ENCODE results near the gene TEX44. TPM values are rescaled to one million over a fixed set of nuclear protein-coding genes. Genes with fewer than 3 reads are reported as not detected.

Gene TEX44
- total RNA-seq, 8 experiments from 2014 or later = 0.17 to 0.71 (median 0.31) TPM; not detected in 5

DNA sequence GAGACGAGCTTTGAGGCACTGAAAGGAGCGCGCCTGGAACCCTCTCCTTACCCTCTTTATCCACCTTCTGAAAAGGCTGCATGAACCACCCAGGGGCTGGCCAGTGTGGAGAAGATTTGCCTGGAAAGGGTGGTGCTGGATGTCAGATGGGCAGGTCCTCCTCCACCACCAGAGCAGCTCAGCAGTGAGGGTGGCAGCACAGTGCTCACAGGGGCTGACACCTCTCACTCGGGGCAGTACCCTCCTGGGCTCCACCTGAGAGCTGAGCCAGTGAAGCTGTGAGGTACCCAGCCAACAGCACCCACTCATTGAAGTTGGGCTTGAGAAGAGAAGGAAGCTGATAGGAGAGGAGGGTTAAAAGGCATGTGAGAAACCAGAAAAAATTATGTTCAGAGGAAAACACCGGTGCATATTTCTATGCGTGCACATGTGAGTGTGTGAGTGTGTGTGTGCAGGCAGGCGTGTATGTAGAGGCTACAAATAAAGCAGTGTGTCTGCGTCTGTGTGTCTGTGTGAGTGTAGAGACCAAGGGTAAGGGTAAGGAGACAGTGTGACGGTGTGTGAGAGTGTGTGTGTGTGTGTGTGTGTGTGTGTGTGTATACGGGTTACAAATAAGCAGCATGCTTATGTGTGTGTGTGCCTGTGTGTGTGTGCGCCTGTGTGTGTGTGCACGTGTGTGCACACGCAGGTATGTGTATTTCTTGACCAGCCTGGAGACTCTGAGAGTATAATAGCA, 40.7 kb downstream of the TEX44 start:
- WGBS, 10 experiments = 67 to 100% (median 99%) methylated on average over 1 to 8 of the region's 13 CpGs; no CpG with 5 or more reads in 2 of the 10 experiments
- in situ Hi-C loops (cut with MboI; ENCODE audit: low pct_unique_long_range_greater_than_20kb in 2 of 9, low sequenced_read_pairs in 9 of 9, unreplicated experiment in 9 of 9) = no loop called here
- Histone ChIP-seq H3K4me3 (no peak overlapping the region), H3K27ac (no peak overlapping the region), H3K4me1 (replicated peaks in 1 of 2) (no peaks in the 10 kb centered on the region)
- ATAC-seq (replicated peaks in 6 of 8) = peak in 4 of 8 experiments; percentile 14 to 84 (median 68)

DNA sequence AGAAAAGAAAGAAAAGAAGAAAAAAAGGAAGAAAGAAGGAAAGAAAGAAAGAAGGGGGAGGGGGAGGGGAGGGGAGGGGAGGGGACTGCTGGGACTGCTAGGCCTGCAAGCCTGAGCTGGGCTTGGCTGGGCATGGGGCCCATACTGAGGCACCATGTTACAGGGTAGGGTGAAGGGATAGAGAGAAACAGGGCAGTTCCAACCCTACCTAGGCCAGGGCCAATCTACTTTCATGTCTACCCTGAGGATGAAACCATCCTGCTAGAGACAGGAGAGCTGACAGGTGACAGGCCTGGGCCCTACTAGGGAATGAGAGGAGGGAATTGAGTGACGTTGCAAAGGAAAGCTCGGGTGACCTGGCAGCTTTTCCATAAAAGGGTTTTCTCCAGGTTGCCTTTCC, 41.7 kb downstream of the TEX44 start:
- in situ Hi-C loops (cut with MboI; ENCODE audit: low pct_unique_long_range_greater_than_20kb in 2 of 9, low sequenced_read_pairs in 9 of 9, unreplicated experiment in 9 of 9) = no loop called here
- H3K27ac ChIP-seq = no peak overlapping the region
- no peak overlapping the region for H3K4me3 ChIP-seq
- no peaks in the 10 kb centered on the region for H3K4me1 ChIP-seq (replicated peaks in 1 of 2)
- WGBS, 10 experiments = 80% methylated on average over 1 of the region's 2 CpGs; no CpG with 5 or more reads in 9 of the 10 experiments
- ATAC-seq (replicated peaks in 6 of 8) = peak in 2 of 8 experiments; percentile 19 to 30

DNA sequence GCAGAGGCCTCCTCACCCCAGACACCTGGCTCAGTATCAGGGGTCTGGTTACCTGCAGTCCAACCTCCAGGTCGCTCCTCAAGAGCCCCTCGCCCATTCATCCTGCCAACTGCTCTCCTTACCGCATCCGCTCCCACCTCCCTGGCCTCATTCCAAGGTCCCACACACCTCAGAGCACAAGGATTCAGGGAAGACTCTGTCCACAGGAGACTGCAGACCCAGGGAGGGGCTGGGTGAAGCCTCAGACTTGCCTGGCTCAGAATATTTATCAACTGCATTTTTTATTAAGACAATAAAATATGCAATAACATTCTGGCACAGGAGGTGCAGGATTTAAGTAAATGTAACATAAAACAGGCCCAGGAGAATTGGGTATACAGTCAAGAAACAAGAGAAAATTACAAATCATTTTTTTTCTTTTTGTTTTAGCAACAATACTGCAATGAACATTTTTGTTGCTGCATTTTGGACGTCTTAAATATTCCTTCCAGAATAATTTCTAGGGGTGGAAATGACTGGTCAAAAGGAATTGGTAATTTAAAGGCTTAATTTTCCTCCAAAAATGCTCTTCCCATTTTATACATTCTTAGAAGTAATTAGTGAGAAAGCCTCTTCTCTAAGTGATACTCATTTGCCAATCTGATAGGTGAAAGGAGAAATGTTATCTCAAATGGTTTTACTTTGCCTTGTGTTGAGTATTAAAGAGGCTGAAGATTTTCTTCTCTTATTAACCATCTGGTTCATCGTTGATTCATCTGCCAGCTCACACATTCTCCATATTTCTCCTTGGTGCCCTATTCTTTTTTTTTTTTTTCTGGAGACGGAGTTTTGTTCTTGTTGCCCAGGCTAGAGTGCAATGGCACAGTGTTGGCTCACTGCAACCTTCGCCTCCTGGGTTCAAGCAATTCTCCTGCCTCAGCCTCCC, 42.5 kb downstream of the TEX44 start:
- WGBS, 10 experiments = 0 to 100% (median 55%) methylated on average over 2 to 6 of the region's 8 CpGs
- in situ Hi-C loops (cut with MboI; ENCODE audit: low pct_unique_long_range_greater_than_20kb in 2 of 9, low sequenced_read_pairs in 9 of 9, unreplicated experiment in 9 of 9) = no loop called here
- Histone ChIP-seq H3K27ac (no peak overlapping the region), H3K4me1 (replicated peaks in 1 of 2) (no peaks in the 10 kb centered on the region), H3K4me3 (no peak overlapping the region)
- peak in 2 of 8 experiments; percentile 27 to 63 for ATAC-seq (replicated peaks in 6 of 8)

DNA sequence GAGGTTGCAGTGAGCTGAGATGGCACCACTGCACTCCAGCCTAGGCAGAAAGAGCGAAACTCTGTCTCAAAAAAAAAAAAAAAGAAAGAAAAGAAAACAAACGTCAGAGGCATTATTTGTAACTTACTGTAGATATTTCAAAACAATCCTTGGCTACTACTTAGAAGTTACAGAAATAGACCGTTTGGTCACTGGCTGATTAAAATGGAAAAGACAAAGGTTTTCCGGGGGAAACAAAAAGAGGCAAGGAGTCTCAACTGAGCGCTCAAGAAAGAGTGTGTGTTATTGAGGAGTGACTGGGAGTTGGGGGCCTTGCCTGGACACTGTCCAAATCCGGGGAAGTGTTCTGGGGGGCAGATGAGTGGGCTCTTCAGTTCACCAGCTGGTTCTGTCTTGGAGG, 47.6 kb downstream of the TEX44 start:
- no peak for ATAC-seq (replicated peaks in 6 of 8)

DNA sequence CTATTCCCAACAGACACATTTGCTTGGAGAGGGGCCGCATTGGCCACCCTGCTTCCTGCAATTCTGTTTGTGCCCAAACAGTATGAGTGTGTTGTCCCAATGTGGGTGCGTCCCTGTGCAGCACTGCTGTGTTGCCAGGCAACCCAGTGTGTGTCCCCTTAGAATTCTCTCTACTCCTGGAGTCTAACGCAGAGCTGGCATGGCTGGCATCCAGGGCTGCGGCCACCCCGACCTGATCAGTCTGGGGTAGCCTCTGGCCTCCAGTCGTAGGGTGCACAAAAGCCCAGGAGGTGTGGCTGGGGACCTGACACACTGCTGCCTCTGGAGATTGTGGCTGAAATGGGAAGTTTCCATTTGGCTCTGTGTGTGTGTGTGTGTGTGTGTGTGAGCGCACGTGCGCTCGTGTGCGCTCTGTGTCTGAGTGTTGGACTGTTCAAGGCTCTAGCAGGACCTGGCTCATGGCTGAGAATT, 48.0 kb downstream of the TEX44 start:
- in situ Hi-C loops (cut with MboI; ENCODE audit: low pct_unique_long_range_greater_than_20kb in 2 of 9, low sequenced_read_pairs in 9 of 9, unreplicated experiment in 9 of 9) = no loop called here
- WGBS, 10 experiments = 60 to 86% (median 69%) methylated on average over 1 to 6 of the region's 11 CpGs; no CpG with 5 or more reads in 4 of the 10 experiments
- peak; percentile 1 to 92 (median 16) for ATAC-seq (replicated peaks in 6 of 8)

More for the DNA sequence above, 47.6 kb downstream of the TEX44 start:
- peaks cover 10 to 20% of the 10 kb centered on the region in 2 donors for H3K4me1 ChIP-seq (replicated peaks in 1 of 2)
- in situ Hi-C loops (cut with MboI; ENCODE audit: low pct_unique_long_range_greater_than_20kb in 2 of 9, low sequenced_read_pairs in 9 of 9, unreplicated experiment in 9 of 9) = no loop called here
- H3K4me3 ChIP-seq = no peak overlapping the region
- H3K27ac ChIP-seq = peak overlapping the region in 1 of 2 donors; percentile 16
- 5 to 91% (median 71%) methylated on average over 2 to 6 of the region's 6 CpGs for WGBS, 10 experiments

DNA sequence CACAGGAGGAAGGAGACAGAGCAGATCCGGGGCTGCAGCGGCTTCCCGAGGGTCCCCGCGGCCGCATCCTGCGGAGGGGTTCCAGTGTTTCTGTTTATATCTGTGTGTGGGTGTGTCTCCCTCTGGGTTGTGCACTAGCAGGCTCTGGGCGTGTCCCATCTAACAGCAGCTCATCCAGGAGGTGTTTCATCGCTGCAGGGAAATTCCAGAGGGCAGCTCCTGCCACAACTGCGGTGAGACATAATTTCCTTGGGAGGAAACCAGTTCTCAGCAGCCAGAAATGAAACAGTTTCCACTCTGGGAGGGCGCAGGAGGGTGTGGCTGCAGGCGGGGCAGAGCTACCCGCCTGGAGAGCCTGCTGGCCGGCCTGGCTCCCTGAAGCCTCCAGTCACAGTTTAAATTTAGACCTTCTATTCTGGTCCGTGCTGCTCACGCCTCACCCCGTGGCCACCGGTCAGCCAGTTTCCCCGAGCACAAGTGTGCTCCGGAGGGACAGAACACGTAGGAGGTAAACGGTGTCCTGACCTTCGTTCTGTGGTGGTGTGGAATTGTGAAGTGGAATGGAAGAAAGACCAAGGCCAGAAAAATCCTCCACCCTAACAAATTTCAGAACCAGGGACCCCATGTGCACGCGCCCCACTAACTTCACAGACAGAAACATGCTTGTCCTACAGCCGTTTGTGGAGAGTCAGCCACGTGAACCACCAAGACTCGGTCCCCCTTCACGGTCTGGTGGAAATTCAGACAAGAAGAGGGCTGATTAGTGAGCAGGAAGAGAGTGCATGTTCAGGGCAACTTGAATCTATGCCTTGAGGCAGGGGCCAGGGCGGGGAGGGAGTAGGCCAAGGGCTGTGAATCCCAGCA, 50.2 kb downstream of the TEX44 start:
- WGBS, 10 experiments = 0 to 87% (median 13%) methylated on average over 1 to 15 of the region's 30 CpGs; no CpG with 5 or more reads in 3 of the 10 experiments
- H3K4me1 ChIP-seq (replicated peaks in 1 of 2) = peaks cover 10 to 20% of the 10 kb centered on the region in 2 donors
- peak overlapping the region in 1 of 2 donors; percentile 8 for H3K27ac ChIP-seq
- peak; percentile 36 to 93 (median 87) for ATAC-seq (replicated peaks in 6 of 8)
- in situ Hi-C loops (cut with MboI; ENCODE audit: low pct_unique_long_range_greater_than_20kb in 2 of 9, low sequenced_read_pairs in 9 of 9, unreplicated experiment in 9 of 9) = no loop called here
- H3K4me3 ChIP-seq = no peak overlapping the region

More for the DNA sequence above, 48.0 kb downstream of the TEX44 start:
- peak overlapping the region in 1 of 2 donors; percentile 16 for H3K27ac ChIP-seq
- H3K4me3 ChIP-seq = no peak overlapping the region
- H3K4me1 ChIP-seq (replicated peaks in 1 of 2) = peaks cover 10 to 20% of the 10 kb centered on the region in 2 donors

DNA sequence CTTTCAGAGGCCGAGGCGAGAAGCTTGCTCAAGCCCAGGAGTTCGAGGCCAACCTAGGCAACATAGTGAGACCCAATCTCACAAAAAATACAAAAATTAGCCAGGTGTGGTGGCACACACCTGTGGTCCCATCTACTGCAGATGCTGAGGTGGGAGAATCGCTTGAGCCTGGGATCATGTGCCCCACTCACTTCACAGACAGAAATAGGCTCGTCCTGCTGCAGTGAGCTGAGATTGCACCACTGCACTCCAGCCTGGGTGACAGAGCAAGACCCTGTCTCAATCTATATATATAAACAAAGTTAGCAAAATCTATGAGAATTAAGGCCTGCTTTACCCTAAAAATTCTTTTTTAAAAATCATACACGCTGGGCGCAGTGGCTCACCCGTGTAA, 50.8 kb downstream of the TEX44 start:
- in situ Hi-C loops (cut with MboI; ENCODE audit: low pct_unique_long_range_greater_than_20kb in 2 of 9, low sequenced_read_pairs in 9 of 9, unreplicated experiment in 9 of 9) = no loop called here
- WGBS, 10 experiments = 42 to 100% (median 83%) methylated on average over 2 to 8 of the region's 8 CpGs; no CpG with 5 or more reads in 4 of the 10 experiments
- Histone ChIP-seq H3K4me3 (no peak overlapping the region), H3K27ac (no peak overlapping the region), H3K4me1 (replicated peaks in 1 of 2) (peaks cover 10 to 20% of the 10 kb centered on the region in 2 donors)
- no peak for ATAC-seq (replicated peaks in 6 of 8)

Other genes with a start within 250 kb of the TEX44 start
- 1 to 10 TPM in 2 of 8 experiments, under 1 TPM in 6; 0.31 to 1.2 (median 0.59) TPM for gene B3GNT7, start 197.2 kb upstream of the TEX44 start, total RNA-seq
- 100 to 1,000 TPM; 127 to 675 (median 231) TPM for gene NCL, start 128.4 kb upstream of the TEX44 start, total RNA-seq
- under 1 TPM; 0.07 to 0.33 (median 0.12) TPM for gene NMUR1, start 62.4 kb upstream of the TEX44 start, total RNA-seq
- gene PTMA, start 115.7 kb downstream of the TEX44 start, total RNA-seq = 1,000 to 10,000 TPM in 6 of 8 experiments, 100 to 1,000 TPM in 2; 664 to 2,104 (median 1,514) TPM
- 10 to 100 TPM; 24.3 to 53.1 (median 34.8) TPM for gene PDE6D, start 188.4 kb downstream of the TEX44 start, total RNA-seq
- 10 to 100 TPM; 15.8 to 39.5 (median 28.0) TPM for gene COPS7B, start 193.6 kb downstream of the TEX44 start, total RNA-seq